GM12872 (cell line): ENCODE data around the gene MRTFB.

ENCODE experiments used
- TF ChIP-seq, protein P1 (sequence below): IDR thresholded peaks from 3 replicates; pipeline ENCODE4 v1.5.1; 2011; ENCODE audit warnings: low read depth, mild to moderate bottlenecking, low read length, moderate library complexity; ENCODE audit not compliant: insufficient read depth

The MRTFB gene, protein sequence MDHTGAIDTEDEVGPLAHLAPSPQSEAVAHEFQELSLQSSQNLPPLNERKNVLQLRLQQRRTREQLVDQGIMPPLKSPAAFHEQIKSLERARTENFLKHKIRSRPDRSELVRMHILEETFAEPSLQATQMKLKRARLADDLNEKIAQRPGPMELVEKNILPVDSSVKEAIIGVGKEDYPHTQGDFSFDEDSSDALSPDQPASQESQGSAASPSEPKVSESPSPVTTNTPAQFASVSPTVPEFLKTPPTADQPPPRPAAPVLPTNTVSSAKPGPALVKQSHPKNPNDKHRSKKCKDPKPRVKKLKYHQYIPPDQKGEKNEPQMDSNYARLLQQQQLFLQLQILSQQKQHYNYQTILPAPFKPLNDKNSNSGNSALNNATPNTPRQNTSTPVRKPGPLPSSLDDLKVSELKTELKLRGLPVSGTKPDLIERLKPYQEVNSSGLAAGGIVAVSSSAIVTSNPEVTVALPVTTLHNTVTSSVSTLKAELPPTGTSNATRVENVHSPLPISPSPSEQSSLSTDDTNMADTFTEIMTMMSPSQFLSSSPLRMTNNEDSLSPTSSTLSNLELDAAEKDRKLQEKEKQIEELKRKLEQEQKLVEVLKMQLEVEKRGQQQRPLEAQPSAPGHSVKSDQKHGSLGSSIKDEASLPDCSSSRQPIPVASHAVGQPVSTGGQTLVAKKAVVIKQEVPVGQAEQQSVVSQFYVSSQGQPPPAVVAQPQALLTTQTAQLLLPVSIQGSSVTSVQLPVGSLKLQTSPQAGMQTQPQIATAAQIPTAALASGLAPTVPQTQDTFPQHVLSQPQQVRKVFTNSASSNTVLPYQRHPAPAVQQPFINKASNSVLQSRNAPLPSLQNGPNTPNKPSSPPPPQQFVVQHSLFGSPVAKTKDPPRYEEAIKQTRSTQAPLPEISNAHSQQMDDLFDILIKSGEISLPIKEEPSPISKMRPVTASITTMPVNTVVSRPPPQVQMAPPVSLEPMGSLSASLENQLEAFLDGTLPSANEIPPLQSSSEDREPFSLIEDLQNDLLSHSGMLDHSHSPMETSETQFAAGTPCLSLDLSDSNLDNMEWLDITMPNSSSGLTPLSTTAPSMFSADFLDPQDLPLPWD

DNA sequence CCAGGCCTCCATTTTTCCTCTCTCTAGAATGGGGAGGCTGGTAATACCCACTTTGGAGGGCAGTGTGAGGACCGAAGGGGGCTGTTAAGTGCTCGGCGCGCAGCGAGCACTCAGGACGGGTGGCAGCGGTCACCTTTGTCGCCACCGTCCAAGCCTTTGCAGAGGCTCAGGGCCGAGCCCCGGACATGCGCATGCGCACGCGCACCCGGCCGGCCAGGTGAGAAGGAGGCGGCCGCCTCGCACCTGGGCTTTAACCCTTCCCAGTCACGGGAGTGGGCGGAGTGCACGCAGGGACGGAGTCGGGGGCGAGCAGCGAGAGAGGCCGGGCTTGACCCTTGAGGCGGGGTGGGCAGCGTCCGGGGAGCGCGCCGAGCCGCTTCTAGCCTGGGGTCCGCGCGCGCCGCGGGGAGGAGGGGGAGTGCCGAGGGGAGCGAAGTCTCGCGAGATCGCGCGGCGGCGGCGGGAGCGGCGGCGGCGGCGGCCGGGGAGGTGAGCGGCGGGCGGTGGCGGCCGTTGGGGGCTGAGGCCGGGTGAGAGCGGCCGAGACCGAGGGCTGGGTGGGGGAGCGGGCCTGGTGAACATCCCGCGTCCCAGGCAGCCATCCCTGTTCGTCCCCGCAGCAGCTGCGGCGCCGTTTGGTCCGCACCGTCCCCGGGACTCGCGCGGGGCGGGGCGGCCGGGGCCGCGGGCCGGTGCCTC lies at the start of gene MRTFB:
TSS of gene MRTFB (plus strand) at position 443 of the 699 bp plus-strand sequence. CDS start 69,288 bp downstream, outside the sequence.
- TF ChIP-seq, protein P1, sequence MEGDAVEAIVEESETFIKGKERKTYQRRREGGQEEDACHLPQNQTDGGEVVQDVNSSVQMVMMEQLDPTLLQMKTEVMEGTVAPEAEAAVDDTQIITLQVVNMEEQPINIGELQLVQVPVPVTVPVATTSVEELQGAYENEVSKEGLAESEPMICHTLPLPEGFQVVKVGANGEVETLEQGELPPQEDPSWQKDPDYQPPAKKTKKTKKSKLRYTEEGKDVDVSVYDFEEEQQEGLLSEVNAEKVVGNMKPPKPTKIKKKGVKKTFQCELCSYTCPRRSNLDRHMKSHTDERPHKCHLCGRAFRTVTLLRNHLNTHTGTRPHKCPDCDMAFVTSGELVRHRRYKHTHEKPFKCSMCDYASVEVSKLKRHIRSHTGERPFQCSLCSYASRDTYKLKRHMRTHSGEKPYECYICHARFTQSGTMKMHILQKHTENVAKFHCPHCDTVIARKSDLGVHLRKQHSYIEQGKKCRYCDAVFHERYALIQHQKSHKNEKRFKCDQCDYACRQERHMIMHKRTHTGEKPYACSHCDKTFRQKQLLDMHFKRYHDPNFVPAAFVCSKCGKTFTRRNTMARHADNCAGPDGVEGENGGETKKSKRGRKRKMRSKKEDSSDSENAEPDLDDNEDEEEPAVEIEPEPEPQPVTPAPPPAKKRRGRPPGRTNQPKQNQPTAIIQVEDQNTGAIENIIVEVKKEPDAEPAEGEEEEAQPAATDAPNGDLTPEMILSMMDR = no peak

DNA sequence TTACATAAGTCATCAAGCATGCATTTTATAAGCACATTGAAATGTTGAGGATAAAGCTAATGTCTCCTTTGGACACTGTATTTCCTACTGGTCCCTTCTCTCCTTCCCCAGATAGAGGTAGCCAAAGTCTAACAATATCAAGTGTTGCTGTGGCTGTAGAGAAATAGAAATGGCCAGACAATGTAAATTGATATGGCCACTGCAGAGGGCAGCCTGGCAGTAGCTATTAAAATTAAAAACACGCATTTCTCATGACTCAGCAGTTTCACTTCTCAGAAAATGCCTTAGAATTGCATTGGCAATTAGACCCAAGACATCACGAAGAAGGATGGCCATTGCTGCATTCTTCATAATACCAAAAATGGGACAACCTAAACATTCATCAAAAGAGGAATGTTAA lies 46.8 kb upstream of the MRTFB start:
- TF ChIP-seq, protein P1 = no peak

DNA sequence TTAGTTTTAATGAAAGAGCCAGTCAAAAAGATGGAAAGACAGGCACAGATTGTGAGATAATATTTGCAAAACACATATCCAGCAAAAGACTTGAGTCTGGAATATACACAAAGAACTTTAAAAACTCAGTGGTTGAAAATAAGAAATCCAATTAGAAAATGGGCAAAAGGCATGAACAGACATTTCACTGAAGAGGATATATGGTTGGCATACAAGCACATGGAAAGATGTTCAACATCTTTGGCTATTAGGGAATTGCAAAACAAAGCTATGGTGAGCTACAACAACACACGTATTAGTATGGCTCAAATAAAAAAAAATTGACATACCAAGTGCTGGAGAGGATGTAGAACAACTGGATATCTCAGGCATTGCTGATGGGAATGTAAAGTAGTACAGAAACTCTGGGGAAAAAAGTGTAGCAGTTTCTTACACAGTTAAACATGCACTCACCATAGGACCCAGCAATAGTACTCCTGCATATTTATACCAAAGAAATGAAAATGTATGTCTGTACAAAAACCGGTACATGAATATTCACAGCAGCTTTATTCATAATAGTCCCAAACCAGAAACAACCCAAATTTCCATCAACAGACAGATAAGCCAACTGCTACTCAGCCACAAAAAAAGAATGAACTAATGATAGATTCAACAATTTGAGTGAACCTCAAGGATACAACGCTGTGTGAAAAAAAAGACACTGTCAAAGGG lies 44.4 kb upstream of the MRTFB start:
- TF ChIP-seq, protein P1 = no peak

DNA sequence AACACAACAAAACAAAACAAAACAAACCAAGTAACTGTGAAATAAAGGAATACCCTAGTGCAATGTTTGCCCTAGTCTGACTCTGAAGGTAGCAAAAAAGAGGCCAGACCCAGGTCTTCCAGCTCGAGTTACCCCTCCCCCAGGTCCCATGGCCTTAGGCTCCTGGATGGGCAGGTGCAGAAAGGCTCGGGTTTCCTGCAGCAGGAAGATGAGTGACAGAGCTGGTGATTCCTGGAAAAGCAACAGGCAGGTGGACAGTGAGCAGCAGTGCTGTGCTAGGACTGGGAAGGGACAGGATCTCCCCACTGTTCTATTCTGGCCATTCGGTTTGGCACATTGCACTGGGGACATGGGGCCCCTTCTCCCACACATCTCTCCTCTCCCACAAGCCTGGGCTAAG lies 42.9 kb upstream of the MRTFB start:
- TF ChIP-seq, protein P1 = no peak

DNA sequence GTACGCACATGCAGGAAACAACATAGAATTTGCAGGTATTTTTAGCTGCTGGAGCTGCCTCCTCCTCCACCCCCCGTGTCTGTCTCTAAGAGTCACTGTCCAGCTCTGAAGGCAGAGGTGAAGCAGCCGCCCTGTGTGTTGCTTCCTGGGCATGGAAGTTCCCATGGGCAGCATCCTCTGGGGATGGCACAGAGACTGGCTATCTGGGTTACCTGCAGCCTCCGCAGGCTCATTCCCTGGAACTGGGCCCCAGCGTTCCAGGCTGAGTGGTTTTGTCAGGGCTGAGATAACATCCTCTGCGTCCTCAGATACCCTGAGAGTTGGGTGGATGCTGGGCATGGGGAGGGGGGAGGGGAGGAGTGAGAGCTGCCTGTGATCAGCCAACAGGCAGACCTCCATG lies 41.5 kb upstream of the MRTFB start:
- TF ChIP-seq, protein P1 = no peak

DNA sequence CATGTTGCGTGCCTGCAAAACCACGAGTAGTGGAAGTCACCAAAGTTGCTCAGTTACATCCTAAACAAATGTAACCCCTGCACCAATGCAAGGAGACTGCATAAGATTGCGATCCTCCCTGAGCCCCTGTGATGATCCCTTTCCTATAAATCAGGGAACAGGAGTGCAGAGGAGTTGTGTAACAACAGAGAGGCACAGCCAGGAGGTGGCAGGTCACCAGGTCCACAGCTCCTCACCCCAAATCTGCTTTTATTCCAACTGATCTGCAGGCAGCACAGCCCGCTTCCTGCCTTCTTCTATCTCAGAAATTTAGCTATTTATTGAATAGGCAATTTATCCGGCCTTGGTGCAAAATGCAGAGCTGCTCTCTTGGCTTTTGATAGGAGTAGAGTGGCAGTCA lies 36.0 kb upstream of the MRTFB start:
- TF ChIP-seq, protein P1 = no peak
